Neural cell (in vitro differentiated cells): ENCODE data around the gene CA12.

Experiments
- CTCF ChIP-seq: fragments of 450-650 bp; IDR thresholded peaks from 2 replicates; pipeline ENCODE4 v1.5.1; 2014; ENCODE audit warnings: antibody characterized with exemption, mild to moderate bottlenecking, moderate library complexity; ENCODE audit not compliant: poor library complexity, severe bottlenecking
- EP300 ChIP-seq: fragments of 450-650 bp; conservative IDR thresholded peaks from 2 replicates; pipeline ENCODE4 v1.6.1; 2014; ENCODE audit warnings: antibody characterized with exemption, mild to moderate bottlenecking, moderate library complexity; ENCODE audit not compliant: poor library complexity, severe bottlenecking
- EZH2 ChIP-seq: fragments of 200-600, 300-800 bp; shearing (Covaris generic), sonication (generic); IDR thresholded peaks from 2 replicates; pipeline ENCODE4 v1.6.1; 2014; ENCODE audit warnings: antibody characterized with exemption, low read length, borderline replicate concordance, mild to moderate bottlenecking; ENCODE audit not compliant: insufficient read depth, poor library complexity, severe bottlenecking
- POLR2AphosphoS5 ChIP-seq: IDR thresholded peaks from 2 replicates; pipeline ENCODE4 v1.6.1; 2012
- SMC3 ChIP-seq: fragments of 450-650 bp; conservative IDR thresholded peaks from 2 replicates; pipeline ENCODE4 v1.6.1; 2014; ENCODE audit warnings: antibody characterized with exemption, mild to moderate bottlenecking, moderate library complexity; ENCODE audit not compliant: poor library complexity

GRCh38 chr15:63401714-63402497 lies 20.3 kb upstream of the CA12 start:
- no peak for TF ChIP-seq CTCF
- TF ChIP-seq SMC3, result no peak
- no peak for TF ChIP-seq POLR2AphosphoS5
- TF ChIP-seq EZH2, result no peak
- TF ChIP-seq EP300, result no peak
